H9 (cell line): ENCODE measurements around the gene PIGX. TPM values are rescaled to one million over a fixed set of nuclear protein-coding genes. Genes with fewer than 3 reads are reported as not detected.

Experiments
- DNase-seq: peaks from one replicate; pipeline ENCODE4 v3.0.0-alpha.2; 2017
- H2AFZ ChIP-seq: one replicate; pipeline ENCODE4 v1.6.1; 2013; ENCODE audit warnings: mild to moderate bottlenecking, low read length, control low read depth, moderate library complexity
- H2AK5ac ChIP-seq: 2 replicates; pipeline ENCODE4 v1.6.1; 2013; ENCODE audit warnings: low read length, control low read depth, mixed read lengths; ENCODE audit not compliant: insufficient read length
- H2BK120ac ChIP-seq: one replicate; pipeline ENCODE4 v1.6.1; 2013; ENCODE audit warnings: low read depth, mild to moderate bottlenecking, low read length, control low read depth, inconsistent platforms; ENCODE audit not compliant: poor library complexity, severe bottlenecking
- H2BK12ac ChIP-seq: 2 replicates; pipeline ENCODE4 v1.6.1; 2013; ENCODE audit warnings: low read length, control low read depth, mixed read lengths, low read depth; ENCODE audit not compliant: insufficient read length
- H2BK15ac ChIP-seq: 2 replicates; pipeline ENCODE4 v1.6.1; 2013; ENCODE audit warnings: low read depth, low read length, control low read depth
- H2BK20ac ChIP-seq: one replicate; pipeline ENCODE4 v1.6.1; 2013; ENCODE audit warnings: low read depth, mild to moderate bottlenecking, low read length, control low read depth, inconsistent platforms; ENCODE audit not compliant: poor library complexity, severe bottlenecking
- H2BK5ac ChIP-seq: 2 replicates; pipeline ENCODE4 v1.6.1; 2013; ENCODE audit warnings: low read length, control low read depth, mixed read lengths; ENCODE audit not compliant: insufficient read length
- H3K14ac ChIP-seq: 2 replicates; pipeline ENCODE4 v1.6.1; 2013; ENCODE audit warnings: low read length, control low read depth; ENCODE audit not compliant: insufficient read depth
- H3K18ac ChIP-seq: 2 replicates; pipeline ENCODE4 v1.6.1; 2013; ENCODE audit warnings: low read depth, mild to moderate bottlenecking, mixed read lengths, low read length, control low read depth; ENCODE audit not compliant: insufficient read length
- H3K23ac ChIP-seq: 2 replicates; pipeline ENCODE4 v1.6.1; 2013; ENCODE audit warnings: low read length, control low read depth, mixed read lengths, low read depth; ENCODE audit not compliant: insufficient read length
- H3K23me2 ChIP-seq: 2 replicates; pipeline ENCODE4 v1.6.1; 2013; ENCODE audit warnings: low read depth, mild to moderate bottlenecking, mixed read lengths, low read length, control low read depth; ENCODE audit not compliant: insufficient read length, poor library complexity, severe bottlenecking
- H3K27ac ChIP-seq: 2 replicates; pipeline ENCODE4 v1.5.1; 2013; ENCODE audit warnings: low read length, control low read depth, mixed read lengths, low read depth; ENCODE audit not compliant: insufficient read length
- H3K27me3 ChIP-seq: 2 replicates; pipeline ENCODE4 v1.6.1; 2013; ENCODE audit warnings: low read length, control low read depth, inconsistent platforms; ENCODE audit not compliant: insufficient read depth
- H3K4ac ChIP-seq: 2 replicates; pipeline ENCODE4 v1.6.1; 2013; ENCODE audit warnings: low read depth, mild to moderate bottlenecking, control low read depth, inconsistent platforms, low read length, moderate library complexity
- H3K4me1 ChIP-seq: 2 replicates; pipeline ENCODE4 v1.6.1; 2013; ENCODE audit warnings: low read length, control low read depth, inconsistent platforms; ENCODE audit not compliant: insufficient read depth
- H3K4me2 ChIP-seq: 2 replicates; pipeline ENCODE4 v1.6.1; 2013; ENCODE audit warnings: low read length, control low read depth, mixed read lengths; ENCODE audit not compliant: insufficient read length, insufficient read depth
- H3K56ac ChIP-seq: 2 replicates; pipeline ENCODE4 v1.6.1; 2013; ENCODE audit warnings: low read depth, mild to moderate bottlenecking, mixed read lengths, low read length, control low read depth; ENCODE audit not compliant: insufficient read length
- H3K79me1 ChIP-seq: 2 replicates; pipeline ENCODE4 v1.6.1; 2013; ENCODE audit warnings: low read depth, mild to moderate bottlenecking, moderate library complexity, low read length, control low read depth, inconsistent platforms; ENCODE audit not compliant: insufficient read depth, poor library complexity, severe bottlenecking
- H3K79me2 ChIP-seq: 2 replicates; pipeline ENCODE4 v1.6.1; 2013; ENCODE audit warnings: low read length, control low read depth, inconsistent platforms; ENCODE audit not compliant: insufficient read depth
- H3K9ac ChIP-seq: 2 replicates; pipeline ENCODE4 v1.6.1; 2013; ENCODE audit warnings: low read length, control low read depth, mixed read lengths; ENCODE audit not compliant: insufficient read length; ENCODE audit errors: extremely low read depth
- H3K9me3 ChIP-seq: one replicate; pipeline ENCODE4 v1.6.1; 2013; ENCODE audit warnings: low read depth, low read length, inconsistent platforms; ENCODE audit not compliant: control insufficient read depth
- H3T11ph ChIP-seq: one replicate; pipeline ENCODE4 v1.6.1; 2013; ENCODE audit warnings: mild to moderate bottlenecking, low read length, control low read depth, inconsistent platforms
- H4K20me1 ChIP-seq: one replicate; pipeline ENCODE4 v1.6.1; 2013; ENCODE audit not compliant: control insufficient read depth, insufficient read length, insufficient read depth
- H4K5ac ChIP-seq: 2 replicates; pipeline ENCODE4 v1.6.1; 2013; ENCODE audit warnings: low read depth, mild to moderate bottlenecking, mixed read lengths, low read length, control low read depth; ENCODE audit not compliant: insufficient read length
- H4K8ac ChIP-seq: replicated peaks from 2 replicates; pipeline ENCODE4 v1.6.1; 2013; ENCODE audit warnings: low read length, control low read depth, mixed read lengths, low read depth; ENCODE audit not compliant: insufficient read length
- H4K91ac ChIP-seq: 2 replicates; pipeline ENCODE4 v1.6.1; 2013; ENCODE audit warnings: low read depth, mild to moderate bottlenecking, moderate library complexity, mixed read lengths, low read length, control low read depth; ENCODE audit not compliant: insufficient read length
- H3K27ac Mint-ChIP-seq, 3 experiments: 2 replicates in 2 of 3; 3 replicates in 1 of 3; pipeline ENCODE4 v1.8.0; 2020 to 2021; ENCODE audit warnings: mixed read lengths in 3 of 3, mild to moderate bottlenecking in 1 of 3, moderate library complexity in 1 of 3
- H3K27me3 Mint-ChIP-seq: 2 replicates; pipeline ENCODE4 v1.8.0; 2021; ENCODE audit warnings: low read depth, mild to moderate bottlenecking, moderate library complexity, mixed read lengths
- H3K36me3 Mint-ChIP-seq, 3 experiments: 2 replicates in 2 of 3; 3 replicates in 1 of 3; pipeline ENCODE4 v1.8.0; 2020 to 2021; ENCODE audit warnings: low read depth in 3 of 3, mixed read lengths in 3 of 3; ENCODE audit not compliant: insufficient read depth in 1 of 3
- H3K4me1 Mint-ChIP-seq, 2 experiments: 2 replicates each; pipeline ENCODE4 v1.8.0; 2020; ENCODE audit warnings: mixed read lengths in 2 of 2
- H3K4me3 Mint-ChIP-seq, 2 experiments: 2 replicates in 1 of 2; 3 replicates in 1 of 2; pipeline ENCODE4 v1.8.0; 2020 to 2021; ENCODE audit warnings: mild to moderate bottlenecking in 2 of 2, mixed read lengths in 2 of 2, moderate library complexity in 1 of 2
- H3K9me3 Mint-ChIP-seq, 2 experiments: 2 replicates in 1 of 2; 3 replicates in 1 of 2; pipeline ENCODE4 v1.8.0; 2020; ENCODE audit warnings: mild to moderate bottlenecking in 2 of 2, mixed read lengths in 2 of 2, moderate library complexity in 1 of 2
- CTCF ChIP-seq: fragments of 200-600 bp; sonication (generic); conservative IDR thresholded peaks from 3 replicates; pipeline ENCODE4 v1.8.0; 2021; ENCODE audit warnings: antibody characterized with exemption, mild to moderate bottlenecking
- WGBS: extraction: QIAGEN DNeasy Blood & Tissue Kit; methylation state at CpG from one replicate; pipeline ENCODE4 v1.1.7; 2013; ENCODE audit warnings: missing lambda C conversion rate, low lambda C conversion rate, mixed read lengths; ENCODE audit not compliant: insufficient read length; ENCODE audit errors: extremely low coverage; 5-methylcytosine and 5-hydroxymethylcytosine counted together
- total RNA-seq: library from RNA; stranded (reverse); gene quantifications from 2 replicates; pipeline ENCODE4 v1.2.1, GENCODE V29; 2021

PIGX gene
- total RNA-seq, 1 experiment from 2014 or later = 20.0 TPM

- Histone ChIP-seq H3T11ph (no peak overlapping the region), H2BK12ac (no peak overlapping the region), H2BK5ac (no peak overlapping the region), H3K23me2 (no peaks in the 10 kb centered on the region), H3K27me3 (no peaks in the 10 kb centered on the region), H2BK15ac (no peak overlapping the region), H3K56ac (no peak overlapping the region), H3K23ac (no peak overlapping the region), H3K9me3 (no peaks in the 10 kb centered on the region), H3K4ac (no peak overlapping the region), H3K79me2 (peaks cover 44% of the 10 kb centered on the region; the same call in 1 of the 2 replicates), H2AFZ (no peak overlapping the region), H3K18ac (no peak overlapping the region), H4K20me1 (no peaks in the 10 kb centered on the region), H3K14ac (no peak overlapping the region), H2AK5ac (no peak overlapping the region), H4K91ac (no peak overlapping the region), H3K4me1 (peaks cover 4% of the 10 kb centered on the region; the same call in 1 of the 2 replicates), H3K79me1 (peaks cover 3% of the 10 kb centered on the region), H3K9ac (no peak overlapping the region), H4K5ac (no peak overlapping the region), H3K4me2 (no peak overlapping the region), H2BK20ac (no peak overlapping the region), H3K27ac (peak overlapping the region; percentile 41), H4K8ac (no peak overlapping the region), H2BK120ac (no peak overlapping the region)
- no peak for TF ChIP-seq CTCF
- Mint-ChIP-seq H3K27me3 (no peaks in the 10 kb centered on the region), H3K27ac (peak overlapping the region in 2 of 3 experiments; percentile 73 to 76; a peak in 5 of 7 replicates), H3K9me3 (peaks cover 2 to 9% of the 10 kb centered on the region in 2 experiments; a peak in 4 of 5 replicates), H3K4me1 (peaks cover 19 to 26% of the 10 kb centered on the region in 2 experiments), H3K4me3 (no peak overlapping the region), H3K36me3 (peaks cover 19 to 26% (median 24%) of the 10 kb centered on the region in 3 experiments)
- DNase-seq = no peak
- no CpG with 5 or more reads among the region's 5 CpGs for WGBS
Observed at GRCh38 chr3:196774191-196774820, 62.1 kb downstream of the PIGX start.
